Thoracic aorta (tissue), 2 donors: Measurements from ENCODE around the gene LAMTOR2. TPM values are rescaled to one million over a fixed set of nuclear protein-coding genes. Genes with fewer than 3 reads are reported as not detected.

Experiments used
- ATAC-seq: fragments of 150-250 bp; one replicate; pipeline ENCODE4 v1.8.0; 2017; ENCODE audit warnings: low read depth; ENCODE audit not compliant: insufficient number of reproducible peaks, low FRiP score
- DNase-seq: peaks from one replicate; pipeline ENCODE4 v3.0.0-alpha.2; 2020; ENCODE audit warnings: low spot score
- H3K27ac ChIP-seq, 2 donors: fragments of 200-600 bp; sonication (generic); 1 replicate in 1 of 2; 2 replicates in 1 of 2; pipeline ENCODE4 v1.5.1; 2016; ENCODE audit warnings: mild to moderate bottlenecking in 2 of 2, moderate library complexity in 2 of 2
- H3K27me3 ChIP-seq: fragments of 200-600 bp; sonication (generic); replicated peaks from 2 replicates; pipeline ENCODE4 v1.6.0; 2016; ENCODE audit warnings: mild to moderate bottlenecking; ENCODE audit not compliant: insufficient read depth
- H3K36me3 ChIP-seq: fragments of 200-600 bp; sonication (generic); one replicate; pipeline ENCODE4 v1.5.1; 2016
- H3K4me1 ChIP-seq, 2 donors: fragments of 200-600 bp; sonication (generic); 1 replicate in 1 of 2; 2 replicates in 1 of 2; pipeline versions ENCODE4 v1.5.1 to v1.6.0; 2016; ENCODE audit warnings: low read depth in 2 of 2, mild to moderate bottlenecking in 1 of 2; ENCODE audit not compliant: control insufficient read depth in 1 of 2
- H3K4me3 ChIP-seq: fragments of 200-600 bp; sonication (generic); 2 replicates; pipeline ENCODE4 v1.5.1; 2016; ENCODE audit warnings: mild to moderate bottlenecking
- H3K9me3 ChIP-seq: fragments of 200-600 bp; sonication (generic); 2 replicates; pipeline ENCODE4 v1.5.1; 2016
- total RNA-seq, 2 donors: library from RNA; depleted of rRNA; stranded (reverse); fragments of >200 nt; gene quantifications; one replicate each; pipeline versions ENCODE4 v1.1.0 to v1.2.3, GENCODE V29; 2016
- TF ChIP-seq, protein P1 (sequence below): fragments of 200-600 bp; sonication (generic); IDR thresholded peaks from one replicate; pipeline ENCODE4 v1.5.1; 2019; ENCODE audit warnings: antibody characterized with exemption

LAMTOR2 gene
- total RNA-seq, 2 donors from 2014 or later: 26.4 to 37.0 TPM

GRCh38 chr1:156042828-156043227, 11.8 kb upstream of the LAMTOR2 start:
- Histone ChIP-seq H3K4me3 (no peak overlapping the region), H3K36me3 (peaks cover 44% of the 10 kb centered on the region), H3K27ac (no peak overlapping the region), H3K4me1 (no peaks in the 10 kb centered on the region), H3K27me3 (no peaks in the 10 kb centered on the region), H3K9me3 (no peaks in the 10 kb centered on the region)
- TF ChIP-seq, protein P1, sequence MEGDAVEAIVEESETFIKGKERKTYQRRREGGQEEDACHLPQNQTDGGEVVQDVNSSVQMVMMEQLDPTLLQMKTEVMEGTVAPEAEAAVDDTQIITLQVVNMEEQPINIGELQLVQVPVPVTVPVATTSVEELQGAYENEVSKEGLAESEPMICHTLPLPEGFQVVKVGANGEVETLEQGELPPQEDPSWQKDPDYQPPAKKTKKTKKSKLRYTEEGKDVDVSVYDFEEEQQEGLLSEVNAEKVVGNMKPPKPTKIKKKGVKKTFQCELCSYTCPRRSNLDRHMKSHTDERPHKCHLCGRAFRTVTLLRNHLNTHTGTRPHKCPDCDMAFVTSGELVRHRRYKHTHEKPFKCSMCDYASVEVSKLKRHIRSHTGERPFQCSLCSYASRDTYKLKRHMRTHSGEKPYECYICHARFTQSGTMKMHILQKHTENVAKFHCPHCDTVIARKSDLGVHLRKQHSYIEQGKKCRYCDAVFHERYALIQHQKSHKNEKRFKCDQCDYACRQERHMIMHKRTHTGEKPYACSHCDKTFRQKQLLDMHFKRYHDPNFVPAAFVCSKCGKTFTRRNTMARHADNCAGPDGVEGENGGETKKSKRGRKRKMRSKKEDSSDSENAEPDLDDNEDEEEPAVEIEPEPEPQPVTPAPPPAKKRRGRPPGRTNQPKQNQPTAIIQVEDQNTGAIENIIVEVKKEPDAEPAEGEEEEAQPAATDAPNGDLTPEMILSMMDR: no peak
- no peak for DNase-seq
- ATAC-seq: no peak

- H3K4me3 ChIP-seq: no peak overlapping the region
- no peaks in the 10 kb centered on the region for H3K27me3 ChIP-seq
- peaks cover 46% of the 10 kb centered on the region for H3K36me3 ChIP-seq
- H3K9me3 ChIP-seq: no peaks in the 10 kb centered on the region
- ATAC-seq (no peak), DNase-seq (no peak)
- TF ChIP-seq, protein P1: no peak
- no peaks in the 10 kb centered on the region for H3K4me1 ChIP-seq
- H3K27ac ChIP-seq: no peak overlapping the region
Measured at GRCh38 chr1:156045076-156045475, 9.5 kb upstream of the LAMTOR2 start.

- DNase-seq (no peak), ATAC-seq (no peak)
- no peaks in the 10 kb centered on the region for H3K9me3 ChIP-seq
- peaks cover 3 to 6% of the 10 kb centered on the region in 2 donors for H3K4me1 ChIP-seq
- peaks cover 16% of the 10 kb centered on the region for H3K36me3 ChIP-seq
- no peaks in the 10 kb centered on the region for H3K27me3 ChIP-seq
- no peak overlapping the region for H3K4me3 ChIP-seq
- H3K27ac ChIP-seq: no peak overlapping the region
- TF ChIP-seq, protein P1: no peak
Measured at GRCh38 chr1:156048663-156049258, 5.8 kb upstream of the LAMTOR2 start.

GRCh38 chr1:156050376-156050775, 4.2 kb upstream of the LAMTOR2 start:
- H3K36me3 ChIP-seq: peaks cover 11% of the 10 kb centered on the region
- H3K4me1 ChIP-seq: peaks cover 3 to 9% of the 10 kb centered on the region in 2 donors
- H3K4me3 ChIP-seq: no peak overlapping the region
- no peaks in the 10 kb centered on the region for H3K9me3 ChIP-seq
- TF ChIP-seq, protein P1: no peak
- no peaks in the 10 kb centered on the region for H3K27me3 ChIP-seq
- ATAC-seq: no peak
- no peak for DNase-seq
- H3K27ac ChIP-seq: no peak overlapping the region

- DNase-seq (no peak), ATAC-seq (no peak)
- no peak overlapping the region for H3K4me3 ChIP-seq
- peaks cover 6 to 16% of the 10 kb centered on the region in 2 donors for H3K4me1 ChIP-seq
- H3K27me3 ChIP-seq: no peaks in the 10 kb centered on the region
- H3K27ac ChIP-seq: no peak overlapping the region
- TF ChIP-seq, protein P1: no peak
- H3K9me3 ChIP-seq: no peaks in the 10 kb centered on the region
- H3K36me3 ChIP-seq: peaks cover 11% of the 10 kb centered on the region
Measured at GRCh38 chr1:156051011-156051725, 3.4 kb upstream of the LAMTOR2 start.
